Measurements from ENCODE around the gene TMEM151B.

The TMEM151B gene

DNA sequence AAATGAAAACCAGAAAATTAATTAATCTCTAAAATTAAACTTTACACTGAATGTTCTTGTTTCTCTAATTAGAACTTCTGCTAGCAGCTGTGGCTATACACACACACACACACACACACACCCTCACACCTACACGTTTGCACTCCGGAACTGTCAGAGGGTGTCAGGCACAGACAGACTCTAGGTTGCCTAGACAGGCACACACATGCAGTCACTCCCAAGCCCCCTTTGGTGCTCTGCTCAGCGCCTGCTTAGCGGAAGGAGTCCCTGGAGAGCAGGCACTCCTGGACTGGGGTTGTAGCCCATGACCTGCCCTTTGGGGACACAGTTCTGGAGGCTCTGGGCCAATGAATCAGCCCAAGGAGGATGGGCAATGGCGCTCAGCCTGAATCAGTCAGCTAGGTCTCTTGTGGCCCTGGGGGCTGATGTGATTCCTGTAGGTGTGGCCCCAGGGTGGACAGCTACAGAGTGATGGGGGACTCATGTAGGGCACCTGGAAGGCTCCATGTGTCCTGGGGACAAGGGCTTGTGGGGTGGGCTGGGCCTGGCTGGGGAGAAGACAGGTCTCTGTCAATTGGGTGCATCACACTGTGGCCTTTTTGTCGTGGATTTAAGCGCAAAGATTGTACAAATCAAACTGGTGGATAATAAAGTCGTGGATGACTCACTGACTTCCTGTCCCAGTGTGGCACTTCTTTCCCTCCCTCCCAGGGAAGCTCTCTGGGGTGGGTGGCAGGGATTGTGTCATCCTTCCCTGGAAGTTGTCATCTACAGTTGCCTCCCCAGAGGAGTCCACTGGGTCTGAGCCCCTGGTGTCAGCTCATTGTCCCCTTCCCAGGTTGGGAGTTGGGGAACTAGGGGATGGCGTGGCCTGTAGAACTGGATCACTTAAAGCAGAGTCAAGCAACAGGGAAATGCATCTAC, 8.8 kb downstream of the TMEM151B start:
- DNase-seq (ENCODE audit: low read depth), result no peak

DNA sequence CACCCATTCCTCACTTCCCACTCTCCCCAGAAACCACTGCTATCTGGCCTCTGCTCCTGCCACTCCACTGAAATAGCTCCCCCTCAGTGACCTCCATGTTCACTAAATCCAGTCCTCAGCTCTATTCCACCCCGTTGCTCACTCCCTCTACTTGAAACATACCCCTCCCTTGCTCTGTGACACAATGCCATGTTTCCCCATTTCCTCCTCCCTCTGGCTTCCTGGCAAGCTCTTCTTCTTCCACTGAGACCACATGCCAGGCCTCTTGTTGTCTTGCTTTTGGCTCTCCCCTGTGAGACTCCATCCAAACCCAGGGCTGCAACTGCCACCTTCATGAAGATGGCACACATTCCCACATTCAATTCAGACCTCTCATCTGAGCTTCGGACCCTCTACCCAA, 13.9 kb downstream of the TMEM151B start:
- no peak for DNase-seq (ENCODE audit: low read depth)

DNA sequence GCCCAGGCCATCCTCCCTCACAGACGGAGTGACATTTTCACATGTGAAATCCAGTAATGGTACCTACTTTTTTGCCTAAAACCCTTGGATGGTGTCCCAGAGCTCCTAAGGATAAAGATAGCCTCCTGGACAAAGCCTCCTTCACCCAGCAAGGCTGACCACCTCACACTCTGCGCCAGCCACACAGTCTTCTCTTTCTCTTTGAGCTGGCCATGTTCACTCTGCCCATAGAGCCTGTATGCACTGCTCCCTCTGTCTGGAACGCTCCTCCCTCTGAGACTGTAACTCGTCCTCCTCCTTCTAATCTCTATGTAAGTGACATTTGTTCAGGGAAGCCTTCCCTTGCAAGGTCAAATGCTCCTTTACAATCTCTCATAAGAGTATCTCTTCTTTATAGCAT, 14.6 kb downstream of the TMEM151B start:
- no peak for DNase-seq (ENCODE audit: low read depth)

DNA sequence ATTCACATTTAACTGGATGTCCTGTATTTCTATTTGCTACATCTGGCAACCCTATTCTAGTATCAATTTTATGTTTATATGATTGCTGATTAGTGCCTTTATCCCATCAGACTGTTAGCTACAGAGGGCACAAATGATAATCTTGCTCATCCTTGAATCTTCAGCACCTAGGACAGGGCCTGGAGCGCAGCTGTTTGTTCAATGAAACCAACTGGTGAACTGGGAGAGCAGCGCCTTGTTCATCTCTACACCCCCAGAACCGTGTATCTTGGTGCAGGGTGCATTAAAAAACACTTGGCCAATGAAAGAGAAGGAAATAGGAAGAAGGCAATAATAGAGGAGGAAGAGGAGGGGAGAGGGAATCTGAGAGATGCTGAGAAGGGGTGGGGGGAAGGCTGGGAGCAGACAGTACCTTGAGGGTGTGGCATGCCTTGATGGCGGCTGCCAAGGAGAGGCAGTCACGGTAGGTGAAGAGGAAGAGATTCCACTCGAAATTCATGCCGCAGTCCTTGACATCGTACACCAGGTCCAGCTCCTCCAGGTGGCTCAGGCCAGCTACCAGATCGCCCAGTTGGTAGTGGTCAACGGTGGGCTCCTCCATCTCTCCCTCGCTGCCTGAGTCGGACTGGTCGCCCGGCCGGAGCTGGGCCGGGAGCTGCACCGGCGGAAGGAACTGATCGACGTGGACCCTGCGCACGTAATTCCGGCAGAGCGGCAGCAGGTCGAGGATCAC, 15.5 kb downstream of the TMEM151B start:
- DNase-seq (ENCODE audit: low read depth), result no peak

DNA sequence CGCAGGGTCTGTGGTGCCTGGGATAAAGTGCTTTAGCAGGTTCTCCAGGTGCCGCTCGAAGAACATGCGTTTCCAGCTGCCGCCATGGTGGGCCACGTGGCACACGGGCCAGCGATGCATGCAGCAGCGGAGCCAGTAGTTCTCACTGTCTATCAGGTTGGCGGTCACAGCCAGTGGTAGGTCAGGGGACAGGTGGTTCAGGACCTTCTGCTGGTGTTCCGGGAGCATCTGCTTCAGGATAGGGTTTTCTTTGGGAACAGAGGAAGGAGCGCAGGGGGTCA, 16.0 kb downstream of the TMEM151B start:
- no peak for DNase-seq (ENCODE audit: low read depth)

DNA sequence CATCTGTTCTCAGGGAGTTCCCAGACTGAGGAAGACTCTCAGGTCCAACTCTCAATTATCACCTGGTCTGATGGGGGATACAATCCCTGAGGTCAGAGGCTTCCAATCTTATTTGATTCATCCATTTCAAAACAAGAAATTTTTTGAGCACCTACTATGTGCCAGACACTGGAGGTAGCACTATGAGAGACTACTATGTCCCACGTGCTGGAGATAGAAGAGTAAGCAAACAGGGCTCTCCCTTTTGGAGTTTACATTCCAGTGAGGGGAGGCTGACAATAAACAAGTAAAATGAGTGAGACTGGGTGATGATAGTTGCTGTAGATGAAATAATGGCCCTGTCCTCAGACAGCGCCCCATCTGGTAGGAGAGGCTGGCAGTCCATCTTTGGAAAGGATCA, 16.5 kb downstream of the TMEM151B start:
- no peak for DNase-seq (ENCODE audit: low read depth)

DNA sequence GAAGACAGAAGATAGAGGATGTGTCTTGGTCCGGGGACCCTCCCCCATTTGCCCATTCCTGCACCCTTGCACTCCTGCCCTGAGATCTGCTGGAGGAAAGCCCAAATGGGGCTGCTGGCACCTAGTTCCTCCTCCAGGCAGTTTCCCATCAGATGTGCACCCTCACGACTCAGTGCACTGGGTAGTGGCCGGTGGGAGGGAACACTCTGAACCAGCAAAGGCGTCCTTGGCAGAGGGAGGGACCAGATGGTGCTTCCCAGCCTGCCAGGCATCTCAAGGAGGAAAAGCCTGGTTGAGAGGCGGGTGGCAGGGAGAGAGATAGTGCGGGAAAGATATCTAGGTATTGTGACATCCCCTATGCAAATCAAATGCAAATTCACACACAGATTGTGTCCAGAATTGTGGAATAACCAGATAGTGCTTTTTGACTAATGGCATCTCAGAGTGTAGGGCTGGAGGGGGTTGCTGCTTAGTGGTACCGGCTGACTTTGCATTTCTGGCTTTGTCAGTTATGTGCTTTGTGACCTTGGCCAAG, 19.5 kb downstream of the TMEM151B start:
- DNase-seq (ENCODE audit: low read depth), result no peak

DNA sequence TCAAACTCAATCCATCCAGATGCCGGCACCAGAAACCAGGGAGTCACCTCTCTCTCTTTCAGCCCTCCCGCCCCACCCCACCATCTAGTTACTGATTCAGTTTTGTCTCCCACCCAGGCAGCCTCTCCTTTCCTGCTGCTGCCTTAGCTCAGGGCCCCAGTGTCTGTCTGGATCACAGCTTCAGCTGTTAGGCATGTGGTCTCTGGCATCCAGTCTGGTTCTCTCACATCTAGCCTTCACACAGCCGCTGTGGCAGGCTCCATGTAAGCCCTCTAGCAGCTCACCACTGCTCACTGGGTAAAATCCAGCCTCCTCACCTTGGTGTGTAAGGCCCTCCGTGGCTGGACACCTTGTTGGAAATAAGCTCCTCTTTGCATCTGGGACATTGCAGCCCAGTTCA, 21.6 kb downstream of the TMEM151B start:
- DNase-seq (ENCODE audit: low read depth), result no peak

DNA sequence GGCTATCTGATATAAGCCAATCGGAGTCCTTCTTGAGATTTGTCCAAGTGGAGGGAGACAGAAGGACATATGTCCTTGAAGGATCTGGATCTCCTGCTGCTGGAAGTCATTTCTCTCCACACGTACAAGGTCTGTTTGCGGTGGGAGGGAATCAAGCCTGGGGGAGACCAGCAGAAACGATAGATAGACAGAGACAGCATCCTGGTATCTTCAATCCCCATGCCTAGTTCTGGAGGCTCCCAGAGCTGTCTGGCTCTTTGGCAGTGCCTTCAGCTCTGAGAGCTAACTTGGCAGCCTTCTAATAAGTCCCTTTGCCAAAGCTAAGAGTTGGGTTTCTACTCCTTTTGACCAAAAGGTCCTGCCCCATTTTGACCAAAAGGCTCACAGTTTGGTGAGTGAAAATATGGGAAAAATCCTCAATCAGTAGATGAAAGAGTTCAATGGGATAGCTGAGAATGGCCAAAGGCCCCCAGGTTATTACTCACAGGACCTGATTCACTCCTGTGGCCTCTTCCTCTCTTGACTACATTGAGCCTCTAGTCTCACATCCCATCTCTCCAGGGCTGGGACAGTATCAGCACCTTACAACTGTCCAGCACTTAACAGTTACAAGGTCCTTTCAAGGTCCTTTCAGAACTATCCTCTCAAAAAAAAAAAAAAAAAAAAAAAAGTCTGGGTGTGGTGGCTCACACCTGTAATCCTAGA, 22.6 kb downstream of the TMEM151B start:
- DNase-seq (ENCODE audit: low read depth), result no peak

DNA sequence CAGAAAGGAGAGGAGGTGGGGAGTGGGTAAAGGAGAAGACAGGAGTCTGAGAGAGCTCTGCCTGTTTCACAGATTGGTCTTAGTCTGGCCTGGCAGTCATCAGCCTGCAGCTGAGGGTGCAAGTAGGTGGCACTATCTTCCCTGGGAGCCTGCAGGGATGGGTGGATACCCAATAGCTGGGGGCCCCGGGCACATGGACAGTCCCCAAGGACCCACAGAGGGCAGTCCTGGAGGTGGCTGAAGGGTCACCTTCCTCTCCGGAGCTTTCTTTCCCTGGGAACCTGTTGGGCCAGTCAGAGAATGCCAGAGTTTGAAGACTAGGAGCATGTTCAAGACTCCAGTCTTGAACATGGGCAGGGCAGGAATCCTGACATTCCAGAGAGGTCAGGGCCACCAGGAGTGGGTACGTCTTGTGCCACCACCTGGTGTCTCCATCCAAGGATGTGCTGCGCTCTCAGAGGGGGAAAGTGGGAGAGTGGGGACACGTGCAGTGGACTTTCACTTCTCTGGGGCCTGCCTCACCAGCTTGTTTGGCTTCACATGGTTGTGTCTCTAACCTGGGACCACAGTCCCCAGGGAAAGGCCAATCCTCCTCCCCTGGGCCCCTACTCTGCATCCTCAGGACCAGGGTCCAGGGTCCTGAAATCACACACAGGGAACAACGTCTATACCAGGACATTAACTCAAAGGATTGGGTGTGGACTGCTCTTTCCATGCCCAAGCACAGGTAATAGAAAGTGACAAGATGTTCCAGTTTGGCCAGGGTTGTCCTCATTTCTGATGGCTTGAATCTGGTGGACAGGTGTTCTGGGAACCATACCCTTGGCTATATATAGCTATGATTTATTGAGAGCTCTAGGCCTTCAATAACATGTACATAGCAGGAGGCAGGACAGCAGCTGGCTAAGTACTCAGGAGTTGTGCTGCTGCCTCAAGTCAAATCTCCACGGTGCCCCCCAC, 24.9 kb downstream of the TMEM151B start:
- DNase-seq (ENCODE audit: low read depth), result no peak

DNA sequence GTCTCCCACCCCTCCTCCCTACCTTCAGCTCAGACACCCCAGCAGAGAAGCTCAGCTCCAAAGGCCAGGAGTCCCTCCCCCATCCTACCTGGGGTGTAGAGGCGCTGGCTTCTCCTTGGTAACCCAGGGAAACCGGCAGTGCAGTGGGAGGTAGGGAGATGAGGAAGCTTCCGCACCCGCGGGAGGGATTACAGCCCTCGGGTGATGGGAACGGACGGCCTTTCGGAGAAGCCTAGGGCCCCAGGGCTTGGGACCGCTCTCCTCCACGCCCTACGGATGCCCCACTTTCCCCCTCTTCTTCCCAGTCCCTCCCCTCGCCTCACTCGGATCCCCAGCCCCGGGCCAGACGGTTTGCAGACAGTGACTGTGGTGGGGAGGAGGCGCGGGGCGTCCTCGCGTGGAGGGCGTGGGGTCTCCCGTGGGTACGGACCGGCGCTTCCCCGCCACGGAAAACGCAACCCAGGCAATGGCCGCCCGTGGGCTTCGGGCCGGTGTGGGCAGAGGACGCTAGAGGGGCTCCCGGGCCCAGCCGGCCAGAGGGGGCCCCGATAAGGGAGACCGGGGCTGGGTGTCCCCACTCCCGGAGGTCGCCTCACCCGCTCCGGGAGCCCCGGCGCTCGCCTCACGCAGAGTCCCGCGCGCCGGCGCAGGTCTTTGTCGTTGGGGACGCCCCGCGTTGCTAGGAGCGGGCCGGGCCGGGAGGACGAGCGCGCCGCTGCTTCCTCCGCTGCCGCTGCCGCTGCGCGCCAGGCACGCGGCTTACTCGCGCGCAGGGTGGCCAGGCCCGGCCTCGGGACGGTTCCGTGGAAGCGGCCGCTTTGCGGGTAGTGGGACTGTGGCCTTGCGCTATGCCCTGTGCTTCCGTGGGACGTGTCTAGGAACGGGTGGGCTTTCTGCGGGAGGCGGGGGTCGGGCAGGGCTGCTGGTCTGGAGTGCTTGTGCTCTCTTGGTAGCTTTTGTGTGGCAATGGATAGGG, 27.1 kb downstream of the TMEM151B start:
- peak; percentile 5 for DNase-seq (ENCODE audit: low read depth)

DNA sequence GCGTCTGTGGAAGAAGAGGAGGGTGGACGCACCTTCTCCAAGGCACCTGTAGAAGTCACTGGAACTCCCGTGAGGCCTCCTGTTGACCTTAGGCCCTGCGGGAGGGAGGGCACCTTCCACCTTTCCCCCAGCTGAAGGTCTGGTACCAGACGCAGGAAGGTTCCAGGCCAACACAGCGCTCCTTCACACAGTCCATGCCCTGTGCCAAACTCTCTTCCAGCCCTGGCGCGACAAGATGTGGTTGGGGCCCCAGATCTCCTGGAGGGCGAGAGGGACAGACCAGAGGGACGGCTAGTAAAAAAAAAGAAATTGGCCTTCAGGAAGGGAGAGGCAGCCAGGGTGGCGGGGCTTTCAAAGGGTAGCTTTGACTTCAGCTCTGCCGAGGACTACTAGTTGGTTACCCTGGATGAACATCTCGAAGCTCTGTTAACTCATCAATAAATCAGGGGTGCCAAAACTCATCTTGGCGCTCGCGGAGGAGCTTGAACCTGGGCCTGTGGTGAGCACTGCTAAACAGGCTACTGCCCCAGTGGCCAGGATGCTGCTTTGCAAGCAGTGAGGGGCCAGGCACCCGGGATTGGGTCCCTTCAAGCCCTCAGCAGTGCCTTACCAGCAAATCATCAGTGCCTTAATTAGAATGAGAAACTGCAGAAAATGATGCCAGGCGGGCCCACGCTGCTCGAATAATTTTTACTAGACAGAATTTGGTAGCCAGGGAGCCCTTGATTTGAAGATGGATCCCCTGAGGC, 28.0 kb downstream of the TMEM151B start:
- no peak for DNase-seq (ENCODE audit: low read depth)

DNA sequence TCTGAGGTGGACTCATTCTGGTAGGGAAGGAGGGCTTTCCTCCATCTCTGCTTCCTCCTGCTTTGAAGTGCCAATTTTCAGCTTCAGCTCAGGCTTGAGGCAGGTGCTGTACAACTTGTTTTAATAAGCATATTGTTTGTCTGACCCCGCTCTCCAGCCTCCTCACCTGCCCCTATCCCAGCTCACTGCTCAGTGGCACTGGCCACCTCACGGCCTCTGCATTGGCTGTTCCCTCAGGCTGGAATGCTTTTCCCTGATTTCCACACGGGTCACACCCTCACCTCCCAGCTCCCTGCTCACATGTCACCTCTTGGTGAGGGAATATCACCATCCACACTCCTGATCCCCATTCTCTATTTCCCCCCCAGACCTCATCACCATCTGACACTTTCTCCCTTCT, 28.6 kb downstream of the TMEM151B start:
- no peak for DNase-seq (ENCODE audit: low read depth)

DNA sequence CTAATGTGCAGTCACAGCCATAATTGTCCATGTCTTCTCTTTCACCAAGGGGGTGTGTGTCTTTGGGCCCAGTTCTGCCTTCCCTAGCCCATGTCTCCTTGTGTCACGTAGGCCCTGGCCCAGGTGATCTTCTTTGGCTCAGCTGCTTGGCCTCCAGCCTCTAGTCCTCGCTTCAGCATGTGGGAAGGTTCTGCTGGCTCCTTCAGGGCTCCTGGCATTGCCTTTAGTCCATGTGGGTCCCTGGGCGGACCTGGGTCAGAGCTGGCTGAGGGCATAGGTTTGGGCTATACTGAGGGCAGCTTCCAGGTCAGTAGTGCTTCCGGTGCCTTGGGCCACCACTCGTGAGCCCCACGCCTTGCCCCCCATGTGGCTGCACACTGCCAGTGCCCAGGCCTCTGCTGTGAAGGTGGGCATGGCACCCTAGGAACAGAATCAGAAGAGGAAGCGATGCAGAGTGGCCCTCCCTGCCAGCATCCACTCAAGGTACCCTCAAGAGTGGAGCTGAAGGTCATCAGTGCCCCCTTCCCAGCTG, 30.1 kb downstream of the TMEM151B start:
- DNase-seq (ENCODE audit: low read depth), result no peak

DNA sequence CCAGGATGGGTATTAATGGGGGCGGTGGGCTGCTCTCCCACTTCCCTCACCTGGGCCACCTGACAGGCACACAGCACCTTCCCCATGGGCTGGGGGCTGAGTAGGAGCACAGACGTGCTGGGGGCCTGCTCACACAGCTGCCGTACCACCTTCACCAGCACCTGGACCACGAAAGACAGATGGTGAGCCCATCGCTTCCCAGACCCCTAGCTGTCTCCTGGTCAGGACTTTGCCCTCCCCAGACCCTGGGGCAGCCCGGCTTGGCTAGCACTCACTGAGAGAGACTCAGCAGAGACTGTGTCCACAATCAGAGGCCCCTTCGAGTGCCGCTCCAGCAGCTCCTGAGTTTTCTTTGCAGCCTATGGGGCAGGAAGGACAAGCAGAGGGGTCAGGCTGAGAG, 30.9 kb downstream of the TMEM151B start:
- no peak for DNase-seq (ENCODE audit: low read depth)

DNA sequence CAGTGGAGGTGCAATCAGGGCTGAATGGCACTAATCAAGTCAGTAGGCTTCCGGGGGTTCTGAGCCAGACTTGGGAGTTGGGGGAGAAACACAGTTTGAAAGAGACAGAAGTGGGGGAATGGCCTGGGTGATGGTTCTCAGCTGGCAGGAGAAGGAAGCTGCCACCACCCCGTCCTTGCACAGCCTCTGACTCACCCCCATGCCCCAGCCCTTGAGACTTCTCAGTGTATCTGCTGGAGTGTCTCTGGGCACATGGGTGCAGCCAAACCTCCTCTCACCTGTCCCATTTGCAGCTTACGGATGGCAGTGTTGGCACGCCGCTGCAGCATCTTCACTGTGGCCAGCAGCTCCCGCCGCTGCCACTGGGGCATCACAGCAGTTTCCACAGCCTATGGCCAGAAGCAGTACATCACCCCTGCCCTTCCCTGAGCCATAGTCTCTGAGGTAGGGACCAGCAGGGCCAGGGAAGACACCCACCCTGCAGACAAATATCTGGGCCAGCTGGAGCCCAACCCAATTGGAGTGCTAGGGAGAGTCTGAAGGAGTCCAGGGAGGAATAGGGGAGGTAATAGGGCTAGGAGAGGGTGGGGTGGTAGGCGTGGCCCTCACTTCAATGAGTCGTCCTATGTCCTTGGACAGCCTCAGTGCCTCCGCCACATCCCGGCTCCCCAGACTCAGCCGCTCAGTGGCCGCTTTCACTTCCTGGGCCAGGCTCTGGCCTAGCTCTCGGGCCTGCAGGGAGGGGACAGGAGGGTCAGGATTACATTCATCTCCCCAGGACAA, 31.7 kb downstream of the TMEM151B start:
- DNase-seq (ENCODE audit: low read depth), result no peak

DNA sequence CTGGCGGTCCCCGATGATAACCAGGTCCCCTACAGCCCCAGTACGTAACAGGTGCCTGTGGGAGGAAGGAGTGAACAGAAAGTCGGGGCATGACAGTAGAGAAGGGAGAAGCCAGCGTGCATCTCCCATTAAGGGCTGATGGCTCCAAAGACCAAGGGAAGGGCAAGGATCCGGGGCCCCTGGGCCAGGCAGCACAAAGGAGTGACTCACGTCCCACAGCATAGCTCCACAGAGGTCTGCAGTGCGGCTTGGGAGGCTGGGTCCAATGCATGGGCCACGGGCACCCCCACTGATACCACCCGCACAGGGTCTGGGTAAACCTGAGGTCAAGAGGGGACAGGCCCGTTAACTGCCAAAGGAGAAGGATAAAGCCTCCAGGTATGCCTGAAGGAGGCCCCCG, 32.6 kb downstream of the TMEM151B start:
- no peak for DNase-seq (ENCODE audit: low read depth)

DNA sequence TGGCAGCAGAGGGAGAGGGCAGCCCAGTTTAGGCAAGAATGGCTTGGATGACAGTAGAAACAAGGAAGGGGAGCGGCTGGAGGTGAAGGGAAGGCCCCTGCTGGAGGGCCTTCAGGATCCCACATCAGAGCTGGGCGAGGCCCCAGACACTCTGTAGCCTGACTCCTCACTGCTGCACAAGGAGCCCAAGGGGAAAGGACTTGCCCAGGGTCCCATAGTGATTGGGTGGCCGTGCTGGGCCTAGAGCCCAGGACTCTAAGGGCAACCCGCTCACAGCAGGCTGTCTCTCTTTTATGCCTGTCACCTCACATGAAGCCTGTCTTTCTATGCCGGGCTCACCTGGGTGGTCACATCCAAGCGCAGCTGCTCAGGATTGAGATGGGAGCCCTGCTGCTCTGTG, 33.6 kb downstream of the TMEM151B start:
- no peak for DNase-seq (ENCODE audit: low read depth)

Data from stromal cell of bone marrow (primary cell).